Testis (tissue), 2 donors: ENCODE results near the gene MTOR.

Experiments
- POLR2A ChIP-seq: fragments of 450-650 bp; IDR thresholded peaks from one replicate; pipeline ENCODE4 v1.6.1; 2017; ENCODE audit warnings: antibody characterized with exemption, mild to moderate bottlenecking, moderate library complexity
- TF ChIP-seq, protein P1 (sequence below), 3 experiments: fragments of 450-650 bp in 2 of 3; fragments of 200-600 bp in 1 of 3; sonication (generic) in 1 of 3; IDR thresholded peaks; one replicate each; pipeline ENCODE4 v1.5.1; 2016 to 2019; ENCODE audit warnings: antibody characterized with exemption in 3 of 3, mild to moderate bottlenecking in 2 of 3, moderate library complexity in 1 of 3

DNA sequence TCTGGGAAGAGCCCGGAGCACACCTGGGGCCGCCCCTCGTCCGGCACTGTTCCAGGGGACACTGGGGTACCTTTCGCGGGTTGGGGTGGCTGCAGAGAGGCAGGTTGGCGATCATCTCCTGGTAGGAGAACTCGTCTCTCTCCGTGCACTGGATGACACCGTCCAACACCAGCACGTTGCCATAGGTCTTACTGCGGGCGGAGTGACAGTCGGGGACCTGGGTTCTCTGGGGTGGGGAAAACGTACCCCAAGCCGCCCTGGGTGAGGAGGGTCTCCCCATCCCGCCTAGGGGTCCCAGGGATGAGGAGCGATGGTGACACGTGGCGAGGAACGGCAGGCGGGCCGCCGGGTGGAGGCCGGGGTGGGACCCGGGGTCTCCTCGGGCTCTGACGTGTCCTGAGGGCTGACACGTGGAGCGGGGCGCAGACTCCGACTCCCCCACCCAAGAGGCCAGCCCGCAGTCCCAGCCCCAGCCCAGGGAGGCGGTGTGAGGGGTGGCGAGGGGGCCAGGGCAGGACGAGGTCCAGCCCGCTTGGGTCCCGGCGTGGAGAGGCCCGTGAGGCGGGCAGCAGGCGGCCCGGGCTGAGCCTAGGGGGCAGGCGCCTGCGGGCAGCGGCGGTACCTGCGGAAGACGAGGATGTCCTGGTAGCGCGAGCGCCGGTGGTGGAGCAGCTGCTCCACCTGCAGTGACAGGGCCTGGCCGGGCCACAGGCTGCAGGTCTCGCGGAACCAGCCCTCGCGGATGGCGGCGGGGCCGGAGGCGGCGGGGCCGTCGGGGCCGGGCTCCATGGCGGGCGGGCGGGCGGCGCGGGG is 203.0 kb downstream of the MTOR start:
- TF ChIP-seq, protein P1, sequence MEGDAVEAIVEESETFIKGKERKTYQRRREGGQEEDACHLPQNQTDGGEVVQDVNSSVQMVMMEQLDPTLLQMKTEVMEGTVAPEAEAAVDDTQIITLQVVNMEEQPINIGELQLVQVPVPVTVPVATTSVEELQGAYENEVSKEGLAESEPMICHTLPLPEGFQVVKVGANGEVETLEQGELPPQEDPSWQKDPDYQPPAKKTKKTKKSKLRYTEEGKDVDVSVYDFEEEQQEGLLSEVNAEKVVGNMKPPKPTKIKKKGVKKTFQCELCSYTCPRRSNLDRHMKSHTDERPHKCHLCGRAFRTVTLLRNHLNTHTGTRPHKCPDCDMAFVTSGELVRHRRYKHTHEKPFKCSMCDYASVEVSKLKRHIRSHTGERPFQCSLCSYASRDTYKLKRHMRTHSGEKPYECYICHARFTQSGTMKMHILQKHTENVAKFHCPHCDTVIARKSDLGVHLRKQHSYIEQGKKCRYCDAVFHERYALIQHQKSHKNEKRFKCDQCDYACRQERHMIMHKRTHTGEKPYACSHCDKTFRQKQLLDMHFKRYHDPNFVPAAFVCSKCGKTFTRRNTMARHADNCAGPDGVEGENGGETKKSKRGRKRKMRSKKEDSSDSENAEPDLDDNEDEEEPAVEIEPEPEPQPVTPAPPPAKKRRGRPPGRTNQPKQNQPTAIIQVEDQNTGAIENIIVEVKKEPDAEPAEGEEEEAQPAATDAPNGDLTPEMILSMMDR (IDR thresholded peaks at IDR 0.05), result no peak
- no peak for TF ChIP-seq POLR2A
